Measurements from ENCODE around the gene COL4A2.

Gene COL4A2

DNA sequence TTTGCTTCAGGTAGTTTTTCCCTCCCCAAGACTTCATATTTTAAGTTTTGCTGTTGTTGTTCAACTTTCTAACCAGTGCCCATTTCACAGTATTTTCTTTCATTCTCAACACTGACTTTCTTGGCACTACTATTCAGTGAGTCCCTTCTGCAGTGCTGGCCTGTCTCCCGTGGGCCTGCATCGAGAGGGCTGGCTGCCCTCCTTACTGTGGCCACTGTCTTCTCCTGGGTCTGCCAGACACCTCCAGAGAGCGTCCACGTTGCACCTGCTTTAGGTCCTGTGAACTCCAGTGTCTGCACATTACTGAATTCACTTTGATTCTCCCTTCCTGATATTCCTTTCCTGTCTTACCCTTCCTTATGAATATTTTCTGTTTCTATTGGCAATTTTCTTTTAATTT, 27.4 kb upstream of the COL4A2 start:
- H3K27me3 ChIP-seq (ENCODE audit: insufficient read depth, low read length, poor library complexity, severe bottlenecking), result no peaks in the 10 kb centered on the region
- no peaks in the 10 kb centered on the region for H3K9me3 ChIP-seq (ENCODE audit: insufficient read depth, low read depth, low read length)
- no peak overlapping the region for H3K4me3 ChIP-seq (ENCODE audit: low read length, poor library complexity, severe bottlenecking)
- no peaks in the 10 kb centered on the region for H3K79me2 ChIP-seq (ENCODE audit: insufficient read depth, low read length)
- no peaks in the 10 kb centered on the region for H3K4me1 ChIP-seq (ENCODE audit: insufficient read depth, low read length, poor library complexity, severe bottlenecking)
- no peak overlapping the region for H3K4me2 ChIP-seq (ENCODE audit: low read depth, low read length, poor library complexity, severe bottlenecking)
- no peaks in the 10 kb centered on the region for H4K20me1 ChIP-seq (ENCODE audit: insufficient read depth, low read length, poor library complexity, severe bottlenecking)
- H2AFZ ChIP-seq (ENCODE audit: low read length), result no peak overlapping the region
- H3K36me3 ChIP-seq (ENCODE audit: insufficient read depth, low read length), result no peaks in the 10 kb centered on the region
- no peaks in the 10 kb centered on the region for H3F3A ChIP-seq (ENCODE audit: low read depth)
- no peak overlapping the region for H3K9ac ChIP-seq (ENCODE audit: low read depth, low read length, poor library complexity, severe bottlenecking)
- TF ChIP-seq EZH2phosphoT487 (IDR thresholded peaks at IDR 0.05; ENCODE audit: borderline replicate concordance) (no peak), CTCF (conservative IDR thresholded peaks at IDR 0.05; ENCODE audit: low read length) (no peak)
- no peaks in the 10 kb centered on the region for H3K9me2 ChIP-seq (replicated peaks; ENCODE audit: low read depth, low read length)

DNA sequence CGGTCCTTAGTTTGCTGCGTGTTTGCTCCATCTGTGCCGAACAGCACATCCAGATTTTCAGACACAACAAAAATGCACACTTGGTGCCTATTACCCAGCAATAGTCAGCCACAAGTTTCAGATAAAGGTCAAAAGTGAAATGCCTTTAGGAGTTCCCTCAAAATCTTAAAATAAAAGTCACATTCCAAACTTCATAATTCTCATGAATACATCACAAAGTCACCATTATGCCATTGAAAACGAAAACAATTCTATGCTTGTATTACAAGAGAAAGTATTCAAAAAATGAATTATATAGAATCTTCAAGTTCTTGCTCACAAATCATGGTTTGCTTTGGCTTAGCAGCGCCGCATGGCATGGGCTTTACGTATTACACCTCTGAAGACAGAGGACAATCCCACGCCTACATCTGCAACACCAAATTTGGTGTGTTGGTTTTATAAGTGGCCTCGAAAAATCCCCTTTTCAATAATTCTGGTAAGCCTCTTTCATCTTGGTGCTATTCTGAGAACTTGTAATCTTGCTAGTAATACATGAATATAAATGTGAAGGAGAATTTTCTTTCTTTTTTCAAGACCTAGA, 26.8 kb upstream of the COL4A2 start:
- H3K27me3 ChIP-seq (ENCODE audit: insufficient read depth, low read length, poor library complexity, severe bottlenecking), result no peaks in the 10 kb centered on the region

GRCh38 chr13:110280985-110281688, 25.9 kb upstream of the COL4A2 start:
- Histone ChIP-seq H3K36me3 (ENCODE audit: insufficient read depth, low read length) (no peaks in the 10 kb centered on the region), H3K9me2 (replicated peaks; ENCODE audit: low read depth, low read length) (no peaks in the 10 kb centered on the region), H3K4me2 (ENCODE audit: low read depth, low read length, poor library complexity, severe bottlenecking) (no peak overlapping the region), H3K9ac (ENCODE audit: low read depth, low read length, poor library complexity, severe bottlenecking) (no peak overlapping the region), H4K20me1 (ENCODE audit: insufficient read depth, low read length, poor library complexity, severe bottlenecking) (no peaks in the 10 kb centered on the region), H3K4me3 (ENCODE audit: low read length, poor library complexity, severe bottlenecking) (no peak overlapping the region), H3K27me3 (ENCODE audit: insufficient read depth, low read length, poor library complexity, severe bottlenecking) (no peaks in the 10 kb centered on the region), H3F3A (ENCODE audit: low read depth) (no peaks in the 10 kb centered on the region), H3K79me2 (ENCODE audit: insufficient read depth, low read length) (no peaks in the 10 kb centered on the region), H2AFZ (ENCODE audit: low read length) (no peak overlapping the region), H3K4me1 (ENCODE audit: insufficient read depth, low read length, poor library complexity, severe bottlenecking) (no peaks in the 10 kb centered on the region), H3K9me3 (ENCODE audit: insufficient read depth, low read depth, low read length) (no peaks in the 10 kb centered on the region)
- TF ChIP-seq CTCF (conservative IDR thresholded peaks at IDR 0.05; ENCODE audit: low read length), result no peak
- TF ChIP-seq EZH2phosphoT487 (IDR thresholded peaks at IDR 0.05; ENCODE audit: borderline replicate concordance), result no peak

More for the DNA sequence above, 26.8 kb upstream of the COL4A2 start:
- Histone ChIP-seq H3K9ac (ENCODE audit: low read depth, low read length, poor library complexity, severe bottlenecking) (no peak overlapping the region), H3K36me3 (ENCODE audit: insufficient read depth, low read length) (no peaks in the 10 kb centered on the region), H3K9me2 (replicated peaks; ENCODE audit: low read depth, low read length) (no peaks in the 10 kb centered on the region), H2AFZ (ENCODE audit: low read length) (no peak overlapping the region), H3K4me1 (ENCODE audit: insufficient read depth, low read length, poor library complexity, severe bottlenecking) (no peaks in the 10 kb centered on the region), H3F3A (ENCODE audit: low read depth) (no peaks in the 10 kb centered on the region), H3K4me3 (ENCODE audit: low read length, poor library complexity, severe bottlenecking) (no peak overlapping the region), H3K9me3 (ENCODE audit: insufficient read depth, low read depth, low read length) (no peaks in the 10 kb centered on the region), H4K20me1 (ENCODE audit: insufficient read depth, low read length, poor library complexity, severe bottlenecking) (no peaks in the 10 kb centered on the region), H3K4me2 (ENCODE audit: low read depth, low read length, poor library complexity, severe bottlenecking) (no peak overlapping the region), H3K79me2 (ENCODE audit: insufficient read depth, low read length) (no peaks in the 10 kb centered on the region)
- no peak for TF ChIP-seq CTCF (conservative IDR thresholded peaks at IDR 0.05; ENCODE audit: low read length)
- TF ChIP-seq EZH2phosphoT487 (IDR thresholded peaks at IDR 0.05; ENCODE audit: borderline replicate concordance), result no peak
